Fibroblast of gingiva (primary cell): ENCODE measurements around the gene CDK9.

Experiments
- DNase-seq: peaks from one replicate; pipeline ENCODE4 v3.0.0-alpha.2; 2011; ENCODE audit warnings: low read depth

The CDK9 gene

DNA sequence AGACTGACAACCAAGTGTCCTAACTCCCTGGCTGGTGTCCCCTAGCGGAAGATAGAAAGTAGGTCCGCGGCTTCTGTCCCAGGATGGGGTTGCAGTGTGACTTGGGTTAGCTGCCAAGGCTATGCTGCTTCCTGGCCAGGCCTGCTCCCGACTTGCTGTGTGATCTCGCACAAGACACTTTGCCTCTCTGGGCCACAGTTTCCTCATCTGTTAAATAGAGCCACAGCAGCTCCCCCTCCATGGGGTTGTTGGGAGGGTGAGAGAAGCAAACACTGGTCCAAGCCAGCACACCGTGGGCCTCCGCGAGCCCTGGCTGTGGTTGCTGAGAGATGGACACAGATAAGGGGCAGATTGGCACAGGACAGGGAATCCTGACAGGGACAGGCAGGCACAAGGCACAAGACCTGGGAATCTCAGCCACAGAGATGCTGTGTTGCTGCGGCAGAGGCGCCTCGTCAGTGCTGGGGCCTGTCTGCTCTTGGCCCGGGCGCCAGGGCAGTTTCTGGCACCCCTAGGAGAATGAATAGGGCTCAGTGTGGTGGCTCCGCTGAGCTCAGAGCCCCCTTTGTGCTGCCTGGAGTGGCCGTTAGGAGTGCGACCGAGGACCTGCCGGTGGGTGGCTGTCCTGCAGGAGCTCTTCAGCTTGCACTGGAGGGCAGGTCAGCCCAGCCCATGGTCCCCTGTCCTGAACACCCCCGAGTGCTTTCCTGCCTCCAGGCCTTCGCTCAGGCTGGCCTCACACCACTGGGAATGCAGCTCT lies 5.5 kb upstream of the CDK9 start:
- DNase-seq = no peak

GRCh38 chr9:127780909-127781308 lies 4.9 kb upstream of the CDK9 start:
- DNase-seq = peak; percentile 23

- DNase-seq = no peak
These were observed 4.0 kb upstream of the CDK9 start for GRCh38 chr9:127781806-127782205.

- DNase-seq = no peak
These were observed 2.5 kb upstream of the CDK9 start for GRCh38 chr9:127783111-127784008.

DNA sequence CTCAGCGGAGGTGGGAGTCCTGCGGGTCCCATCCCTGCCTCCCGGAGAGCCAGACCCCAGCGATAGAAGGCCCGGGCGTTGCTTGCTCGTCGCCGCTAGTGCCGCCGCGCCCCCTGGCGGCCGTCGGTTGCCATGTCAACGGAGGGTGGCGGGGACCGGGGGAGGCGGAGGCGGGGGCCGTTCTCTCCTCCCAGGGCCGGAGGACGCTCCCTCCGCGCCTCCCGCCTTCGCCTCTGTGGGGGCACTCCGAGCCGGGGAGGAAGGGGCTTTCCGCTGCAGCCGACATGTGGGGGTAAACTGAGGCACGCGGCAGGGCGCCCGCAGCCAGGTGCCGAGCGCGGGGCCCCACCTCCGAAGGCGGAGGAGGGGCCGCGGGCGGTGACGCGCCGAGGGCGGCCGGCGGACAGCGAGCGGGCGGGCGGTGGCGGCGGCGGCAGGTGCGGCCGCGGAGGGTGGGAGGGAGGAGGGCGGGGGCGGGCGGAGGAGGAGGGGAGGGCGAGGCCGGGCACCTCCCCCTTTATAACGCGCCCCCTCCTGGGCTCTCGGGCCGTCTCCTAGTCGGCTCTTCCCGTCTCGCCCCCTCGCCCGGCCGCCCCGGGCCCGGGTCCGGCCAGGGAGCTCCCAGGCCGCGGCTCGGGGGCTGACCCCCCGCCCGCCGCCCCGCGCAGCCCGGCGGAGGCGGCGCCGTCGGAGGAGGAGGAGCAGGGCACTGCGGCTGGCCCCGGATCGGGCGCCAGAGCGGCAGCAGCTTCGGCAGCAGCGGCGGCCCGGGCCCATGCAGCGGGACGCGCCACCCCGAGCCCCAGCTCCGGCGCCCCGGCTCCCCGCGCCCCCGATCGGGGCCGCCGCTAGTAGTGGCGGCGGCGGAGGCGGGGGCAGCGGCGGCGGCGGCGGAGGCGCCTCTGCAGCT lies 556 bp upstream of the CDK9 start:
- DNase-seq = peak; percentile 75

DNA sequence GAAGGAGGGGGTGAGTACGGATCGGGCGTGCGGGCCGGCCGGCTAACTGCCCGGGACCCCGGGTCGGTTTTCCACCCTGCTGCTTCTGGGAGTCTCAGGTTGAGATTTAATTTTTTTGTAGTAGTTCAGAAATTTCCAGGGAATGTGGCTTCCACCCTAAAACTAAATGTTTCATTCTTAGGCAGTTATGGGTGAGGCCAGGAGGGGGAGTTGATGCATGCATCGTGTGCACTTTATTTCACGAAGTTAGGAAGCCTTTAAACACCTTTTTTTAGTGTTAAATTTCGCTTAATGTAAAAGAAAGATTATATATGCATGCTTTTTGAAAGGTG lies 905 bp downstream of the CDK9 start:
- DNase-seq = no peak

DNA sequence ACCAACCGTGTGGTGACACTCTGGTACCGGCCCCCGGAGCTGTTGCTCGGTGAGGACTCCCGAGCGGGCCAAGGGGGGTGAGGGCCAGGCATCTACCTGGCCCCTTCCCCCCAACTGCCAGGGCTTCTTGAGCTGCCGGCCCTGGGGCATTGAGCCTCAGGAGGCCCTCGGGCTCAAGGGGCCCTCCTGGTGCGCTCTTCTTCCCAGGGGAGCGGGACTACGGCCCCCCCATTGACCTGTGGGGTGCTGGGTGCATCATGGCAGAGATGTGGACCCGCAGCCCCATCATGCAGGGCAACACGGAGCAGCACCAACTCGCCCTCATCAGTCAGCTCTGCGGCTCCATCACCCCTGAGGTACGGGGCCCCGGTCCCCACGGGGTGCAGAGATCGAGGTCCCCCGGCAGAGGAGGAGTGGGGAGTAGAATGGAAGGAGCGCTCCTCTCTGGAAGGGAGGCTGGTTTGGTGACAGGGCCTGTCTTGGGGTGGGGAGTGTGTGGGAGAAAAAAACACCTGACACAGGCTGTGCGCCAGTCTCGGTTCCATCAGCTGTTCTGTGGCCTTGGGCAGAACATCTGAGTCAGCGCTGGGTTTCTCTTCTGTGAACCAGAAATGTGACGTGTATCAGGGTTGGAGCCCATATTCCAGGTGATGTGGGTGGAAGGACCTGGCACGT lies 2.6 kb downstream of the CDK9 start:
- DNase-seq = no peak

DNA sequence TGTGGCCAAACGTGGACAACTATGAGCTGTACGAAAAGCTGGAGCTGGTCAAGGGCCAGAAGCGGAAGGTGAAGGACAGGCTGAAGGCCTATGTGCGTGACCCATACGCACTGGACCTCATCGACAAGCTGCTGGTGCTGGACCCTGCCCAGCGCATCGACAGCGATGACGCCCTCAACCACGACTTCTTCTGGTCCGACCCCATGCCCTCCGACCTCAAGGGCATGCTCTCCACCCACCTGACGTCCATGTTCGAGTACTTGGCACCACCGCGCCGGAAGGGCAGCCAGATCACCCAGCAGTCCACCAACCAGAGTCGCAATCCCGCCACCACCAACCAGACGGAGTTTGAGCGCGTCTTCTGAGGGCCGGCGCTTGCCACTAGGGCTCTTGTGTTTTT lies 3.3 kb downstream of the CDK9 start:
- no peak for DNase-seq

- DNase-seq = no peak
These were observed 4.4 kb downstream of the CDK9 start for GRCh38 chr9:127790094-127790855.

- DNase-seq = no peak
These were observed 5.3 kb downstream of the CDK9 start for GRCh38 chr9:127791085-127791484.

GRCh38 chr9:127792417-127793031 lies 6.7 kb downstream of the CDK9 start:
- no peak for DNase-seq

DNA sequence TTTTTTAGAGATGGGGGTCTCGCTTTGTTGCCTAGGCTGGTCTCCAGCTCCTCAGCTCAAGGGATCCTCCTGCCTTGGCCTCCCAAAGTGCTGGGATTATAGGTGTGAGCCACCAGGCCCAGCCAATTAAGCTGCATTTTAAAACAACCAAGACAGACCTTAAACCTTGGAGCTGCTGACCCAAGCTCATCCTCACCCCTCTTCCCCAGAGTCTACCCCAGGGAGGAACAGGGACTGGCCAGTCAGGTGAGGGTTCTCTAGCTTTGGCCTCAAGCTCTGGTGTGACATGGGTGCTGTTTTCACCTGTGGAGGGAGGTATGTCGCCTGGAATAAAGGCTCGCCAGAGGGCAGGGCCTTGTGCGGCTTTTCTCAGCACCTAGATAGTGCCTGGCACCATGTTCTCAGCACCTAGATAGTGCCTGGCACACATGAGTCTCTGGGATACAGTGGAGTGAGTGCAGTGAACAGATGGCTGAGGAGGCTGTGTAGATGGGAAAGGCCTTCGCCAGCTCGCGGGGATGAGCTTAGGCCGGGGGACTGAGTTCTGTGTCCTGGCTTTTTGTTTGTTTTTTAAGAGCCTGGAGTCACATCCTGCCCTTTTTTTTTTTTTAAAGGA lies 7.4 kb downstream of the CDK9 start:
- peak; percentile 41 for DNase-seq

GRCh38 chr9:127794001-127794791 lies 8.4 kb downstream of the CDK9 start:
- no peak for DNase-seq

GRCh38 chr9:127796225-127796813 lies 10.5 kb downstream of the CDK9 start:
- DNase-seq = peak; percentile 29

- DNase-seq = no peak
These were observed 11.1 kb downstream of the CDK9 start for GRCh38 chr9:127796852-127797370.

DNA sequence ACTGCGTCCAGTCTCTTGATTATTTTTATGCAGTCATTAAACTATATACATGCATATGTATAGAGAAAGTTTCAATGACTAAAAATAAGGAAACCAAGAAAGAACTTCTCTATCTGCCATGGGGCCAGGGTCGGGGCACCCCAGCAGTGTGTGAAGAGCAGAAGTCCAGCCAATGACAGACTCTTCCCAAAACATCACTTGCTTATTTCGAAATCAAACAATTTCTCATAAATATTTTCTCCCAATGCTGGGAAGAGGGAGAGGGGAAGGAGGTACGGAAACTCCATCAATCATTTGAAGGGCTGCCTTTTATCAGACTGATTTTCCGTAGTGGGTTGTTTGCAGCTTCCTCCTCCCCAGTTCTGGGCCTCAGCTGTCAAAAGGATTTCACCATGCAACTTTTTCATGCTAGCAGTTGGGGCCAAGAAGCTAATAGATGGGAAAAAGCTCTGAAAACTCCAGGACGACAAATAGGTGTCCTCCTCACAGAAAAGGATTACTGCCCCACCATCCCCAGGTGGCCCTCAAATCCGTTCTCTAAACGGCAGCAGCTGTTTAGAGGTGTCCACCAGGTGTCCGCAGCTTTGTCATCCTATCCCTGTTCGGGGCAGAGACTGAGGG lies 16.2 kb downstream of the CDK9 start:
- DNase-seq = no peak

DNA sequence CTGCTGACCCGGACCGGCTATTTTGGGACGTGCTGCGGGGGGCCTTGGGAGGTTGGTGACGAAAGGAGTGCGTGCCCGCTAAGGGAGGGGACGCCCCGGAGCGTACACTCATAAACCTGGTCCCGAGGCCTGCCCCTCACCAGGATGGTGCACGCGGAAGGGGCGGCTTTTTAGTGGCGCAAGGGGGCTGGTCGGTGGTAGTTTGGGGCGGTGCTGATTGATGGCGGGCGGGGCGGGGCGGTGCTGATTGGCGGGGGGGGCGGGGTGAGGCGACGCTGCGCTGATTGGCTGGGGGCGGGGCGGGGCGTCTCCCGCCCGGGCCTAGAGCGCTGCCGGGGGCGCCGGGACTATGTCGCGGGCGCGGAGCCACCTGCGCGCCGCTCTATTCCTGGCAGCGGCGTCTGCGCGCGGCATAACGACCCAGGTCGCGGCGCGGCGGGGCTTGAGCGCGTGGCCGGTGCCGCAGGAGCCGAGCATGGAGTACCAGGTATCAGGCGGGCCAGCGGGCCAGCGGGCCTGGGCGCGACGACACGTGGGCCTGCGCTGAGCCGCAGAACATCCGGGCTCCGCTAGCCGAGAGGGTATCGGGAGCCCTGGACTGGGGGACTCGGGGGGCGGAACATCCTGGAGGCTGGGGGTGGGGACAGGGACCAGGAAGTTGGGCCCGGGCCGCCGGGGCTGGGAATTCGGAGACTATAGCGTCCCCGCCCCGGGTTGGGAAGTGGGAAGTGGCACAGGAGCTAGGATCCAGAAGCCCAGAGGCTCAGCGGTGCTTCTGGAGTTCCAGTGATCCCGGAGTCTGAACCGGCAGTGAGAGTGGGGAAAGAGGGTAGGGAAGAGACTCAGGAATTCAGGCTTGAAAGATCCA lies 17.0 kb downstream of the CDK9 start, which contains the start of gene FPGS:
Gene FPGS (plus strand): TSS at position 307 of the 868 bp plus-strand sequence. CDS start 43 bp downstream, at position 350.
- DNase-seq = peak; percentile 91
